ENCODE results near the gene TEDC1.

Gene TEDC1, protein sequence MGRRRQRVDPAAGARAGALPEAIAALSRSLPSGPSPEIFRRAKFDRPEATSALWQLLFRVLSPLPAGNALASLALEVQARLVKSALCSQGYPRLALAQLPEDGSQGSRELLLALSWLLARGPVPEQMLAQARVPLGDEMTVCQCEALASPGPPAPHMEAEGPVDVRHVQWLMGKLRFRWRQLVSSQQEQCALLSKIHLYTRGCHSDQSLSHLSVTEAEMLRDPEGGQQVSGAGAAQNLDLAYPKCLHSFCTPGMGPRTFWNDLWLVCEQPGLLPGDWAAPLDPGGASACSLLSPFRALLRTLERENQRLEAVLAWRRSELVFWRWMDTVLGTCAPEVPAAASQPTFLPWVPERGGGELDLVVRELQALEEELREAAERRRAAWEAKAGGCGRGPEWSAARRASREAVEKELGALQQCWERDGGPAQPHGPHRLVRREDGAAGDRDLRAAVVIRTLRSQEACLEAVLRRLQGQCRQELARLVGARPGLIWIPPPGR
- 2.0 to 13.0 (median 8.1) reads per million in 18 experiments for total RNA-seq

DNA sequence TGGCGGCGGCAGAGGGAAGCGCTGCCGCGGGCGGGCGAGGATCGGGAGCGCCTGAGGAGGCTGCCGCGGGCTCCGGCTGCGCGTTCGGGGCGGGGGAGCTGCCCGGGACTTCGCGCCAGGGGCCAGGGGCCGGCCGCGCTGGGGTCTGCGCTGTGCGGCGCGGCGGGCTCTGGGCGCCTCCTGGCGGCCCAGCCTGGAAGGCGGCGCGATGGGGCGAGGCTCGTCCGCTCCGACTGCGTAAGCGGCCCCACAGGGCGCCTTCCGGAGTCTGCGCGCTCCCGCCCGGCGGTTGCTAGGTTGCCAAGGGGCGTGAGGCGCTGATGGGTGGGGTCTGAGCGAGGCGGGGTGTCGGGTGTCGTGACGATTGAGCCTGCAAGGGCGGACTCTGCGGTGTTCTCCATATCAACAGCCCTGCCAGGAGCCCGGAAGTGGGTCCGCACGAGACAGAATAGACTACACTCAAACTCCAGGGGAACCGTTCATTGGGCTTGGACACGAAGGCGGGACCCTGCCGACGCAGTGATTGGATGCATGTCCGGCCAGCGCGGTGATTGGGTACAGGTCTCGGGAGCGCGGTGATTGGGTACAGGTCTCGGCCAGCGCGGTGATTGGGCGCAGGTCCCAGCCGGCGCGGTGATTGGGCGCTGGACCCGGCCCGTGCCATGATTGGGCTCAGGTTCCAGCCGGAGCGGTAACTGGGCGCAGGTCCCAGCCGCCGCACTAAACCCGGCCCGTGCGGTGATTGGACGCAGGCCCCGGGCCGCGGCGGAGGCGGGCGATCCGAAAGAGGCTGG lies at the start of gene TEDC1:
TSS of gene TEDC1 (plus strand) at position 675 of the 794 bp plus-strand sequence. CDS start 130 bp downstream, outside the sequence.
- peak; percentile 100 for DNase-seq

DNA sequence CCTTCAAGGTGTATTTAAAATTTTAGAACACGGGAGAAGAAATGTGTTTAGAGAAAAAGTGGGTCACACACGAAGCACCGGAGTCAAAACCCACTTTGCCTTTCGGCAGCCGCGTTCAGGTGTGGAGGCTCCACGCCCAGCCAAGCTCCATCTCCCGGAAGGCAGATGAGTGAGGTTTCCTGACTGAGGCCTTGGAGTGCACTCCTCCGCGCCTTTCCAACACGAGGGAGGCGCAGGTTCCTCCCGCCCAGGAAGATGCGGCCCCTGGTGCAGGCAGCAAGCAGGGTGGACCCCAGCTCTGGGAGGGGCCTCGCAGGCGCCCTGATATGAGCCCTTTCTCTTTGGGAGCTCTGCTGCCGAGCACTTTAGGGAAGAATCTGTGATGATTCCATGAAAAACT lies 48.9 kb upstream of the TEDC1 start:
- DNase-seq = no peak

DNA sequence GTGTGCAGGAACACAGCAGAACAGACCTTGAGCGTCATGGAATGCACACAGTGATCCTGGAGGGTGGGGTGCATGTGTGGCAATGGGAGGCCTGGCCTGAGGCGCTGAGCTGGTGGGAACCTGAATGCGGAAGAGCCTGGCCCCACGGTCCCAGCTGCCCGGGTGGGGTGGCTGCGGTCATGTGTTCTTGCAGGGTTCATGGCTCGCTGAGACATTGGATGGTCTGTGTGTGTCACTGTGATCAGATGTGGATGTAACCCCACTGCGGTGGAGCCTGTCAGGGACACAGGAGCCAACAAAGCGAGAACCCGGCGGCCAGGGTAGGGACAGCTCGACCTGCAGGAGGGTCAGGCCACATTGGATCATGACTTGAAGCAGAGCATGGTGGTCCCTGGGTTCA lies 48.2 kb upstream of the TEDC1 start:
- DNase-seq = no peak

DNA sequence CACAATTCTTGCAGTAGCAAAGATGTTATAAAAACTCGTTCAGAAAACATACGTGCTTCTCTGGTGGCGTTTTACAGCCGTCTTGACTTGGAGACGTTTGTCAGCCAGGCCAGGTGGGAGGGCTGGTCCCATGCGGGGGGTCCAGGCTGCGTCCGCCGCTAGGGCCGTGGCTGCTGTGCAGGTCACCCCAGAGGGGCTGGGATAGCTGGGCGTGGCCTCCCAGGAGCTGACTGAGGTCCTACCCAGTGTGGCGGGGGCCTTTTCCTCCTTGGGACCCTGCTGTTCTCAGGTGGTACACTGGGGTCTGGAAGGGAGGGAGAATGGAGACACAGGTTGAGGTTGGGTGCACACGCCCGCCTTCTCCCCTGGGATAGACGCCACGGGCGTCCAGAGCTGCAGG lies 46.2 kb upstream of the TEDC1 start:
- DNase-seq = no peak

DNA sequence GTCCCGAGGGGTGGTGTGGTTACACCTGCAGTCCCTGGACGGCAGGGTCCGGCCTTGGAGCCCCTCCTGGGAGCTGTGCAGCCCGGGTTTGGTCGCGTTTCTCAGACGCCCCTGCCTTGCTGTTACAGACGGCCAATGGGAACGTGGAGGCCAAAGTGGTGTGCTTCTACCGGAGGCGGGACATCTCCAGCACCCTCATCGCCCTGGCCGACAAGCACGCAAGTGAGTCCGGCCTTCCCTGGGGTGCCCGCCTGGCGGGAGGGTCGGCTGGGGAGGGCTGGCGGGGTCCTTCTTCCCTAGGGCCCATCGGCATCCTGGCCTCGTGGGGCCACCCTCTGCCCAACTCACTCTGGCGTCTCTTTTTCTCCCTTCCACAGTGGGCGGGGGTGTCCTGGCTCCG lies 45.8 kb upstream of the TEDC1 start:
- DNase-seq = no peak

DNA sequence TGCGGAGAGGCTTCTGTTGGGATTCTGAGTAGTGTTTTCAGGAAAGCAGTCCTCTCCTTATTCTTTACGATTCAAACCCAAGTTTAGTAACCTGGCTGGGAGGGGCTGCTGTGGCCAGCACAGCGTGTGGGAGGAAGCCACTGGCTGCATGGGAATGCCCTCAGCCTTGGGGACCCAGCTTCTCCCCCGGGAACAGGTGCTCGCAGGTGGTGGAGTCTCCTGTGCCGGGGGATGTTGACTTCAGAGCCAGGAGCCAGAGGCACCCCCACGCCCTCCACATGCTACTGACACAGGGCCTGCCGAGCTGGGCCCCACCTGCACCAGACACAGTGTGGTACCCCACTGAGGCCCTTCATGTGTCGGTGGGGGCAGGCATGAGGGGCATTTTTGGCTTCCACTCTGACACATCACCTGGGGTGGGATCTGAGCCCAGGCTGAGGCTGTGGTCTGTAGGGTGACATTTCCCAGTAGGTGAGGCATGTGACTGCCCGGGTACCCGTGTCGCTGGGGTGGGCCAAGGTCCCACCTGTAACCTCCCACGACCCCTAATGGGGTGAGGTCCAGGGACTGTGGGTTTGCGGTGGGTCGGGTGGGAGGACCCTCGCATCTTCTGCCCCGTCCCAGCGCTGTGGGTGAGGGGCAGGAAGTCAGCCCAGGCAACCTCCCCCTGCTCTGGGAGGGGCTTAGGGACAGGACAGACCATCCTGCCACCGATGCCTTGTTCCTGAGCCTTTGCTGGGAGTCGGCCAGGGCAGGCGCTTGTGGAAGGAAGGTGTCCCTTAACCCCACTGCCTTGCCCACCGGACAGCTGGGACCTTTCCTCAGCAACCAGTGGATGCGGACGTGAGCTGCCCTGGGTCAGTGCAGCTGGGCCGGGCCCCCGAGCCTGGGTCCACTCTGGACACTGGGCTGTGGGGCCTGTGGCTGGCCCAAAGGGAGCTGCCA lies 44.9 kb upstream of the TEDC1 start:
- no peak for DNase-seq

DNA sequence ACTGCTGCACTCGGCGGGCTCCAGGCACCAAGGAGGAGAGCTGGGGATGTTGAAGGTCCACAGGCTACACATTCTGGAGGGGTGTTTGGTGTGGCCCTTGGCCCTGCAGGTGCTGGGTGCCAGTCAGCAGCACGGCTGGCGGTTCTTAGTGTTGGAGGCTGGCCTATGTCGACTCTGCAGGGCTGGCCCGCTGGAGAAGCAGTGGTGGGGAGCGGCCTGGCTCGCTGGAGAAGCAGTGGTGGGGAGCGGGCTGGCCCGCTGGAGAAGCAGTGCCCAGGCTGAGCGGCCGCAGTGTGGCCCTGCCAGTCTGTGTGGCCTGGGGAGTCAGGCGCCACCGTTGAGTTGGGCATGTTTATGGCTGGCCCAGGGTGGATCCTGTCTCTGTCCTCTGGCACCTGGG lies 44.1 kb upstream of the TEDC1 start:
- DNase-seq = no peak

DNA sequence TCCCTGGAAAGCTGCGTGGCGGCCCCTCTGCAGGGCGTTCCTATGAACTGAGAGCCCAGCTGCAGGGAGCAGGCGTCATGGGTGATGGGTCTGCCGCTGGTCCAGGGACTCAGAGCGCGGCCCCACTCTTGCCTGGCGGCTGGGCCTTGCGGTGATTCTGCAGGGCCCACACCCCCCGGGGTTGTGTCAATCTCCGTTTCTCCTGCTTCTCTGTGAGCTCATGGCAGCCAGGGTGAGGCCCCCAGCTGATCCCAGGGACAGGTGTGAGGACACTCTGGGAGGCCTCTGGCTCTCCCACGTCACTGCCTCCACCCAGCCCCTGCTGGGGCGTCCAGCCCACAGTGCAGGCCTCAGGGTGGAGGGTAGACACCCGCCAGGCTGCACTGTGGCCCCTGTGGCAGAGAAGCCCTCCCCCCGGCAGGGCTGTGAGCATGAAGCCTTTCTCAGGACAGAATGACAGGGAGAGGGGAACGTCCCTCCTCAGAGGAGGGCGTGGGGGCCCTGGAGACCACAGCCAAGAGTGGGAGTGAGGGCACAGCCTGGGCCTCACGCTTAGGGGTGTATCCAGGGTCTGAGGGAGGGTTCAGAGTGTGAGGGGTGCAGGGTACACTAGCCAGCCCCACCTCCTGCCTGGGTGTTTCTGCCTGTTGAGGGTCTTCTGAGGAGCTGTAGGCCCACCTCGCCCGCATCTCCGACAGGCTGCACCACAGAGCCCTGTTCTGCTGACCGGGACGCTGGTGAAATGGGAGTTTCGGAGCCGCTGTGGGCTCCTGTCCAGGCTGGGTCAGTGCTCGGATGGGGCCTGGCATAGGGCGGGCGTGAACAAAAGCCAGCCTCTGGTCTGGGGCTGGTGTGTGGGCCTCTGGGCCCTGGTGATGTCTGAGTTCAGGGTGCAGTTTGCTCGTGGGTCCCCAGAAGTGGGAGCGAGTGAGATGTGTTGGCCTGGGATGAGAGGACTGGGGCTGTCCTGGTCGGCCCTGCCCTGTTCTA lies 43.1 kb upstream of the TEDC1 start:
- DNase-seq = no peak

DNA sequence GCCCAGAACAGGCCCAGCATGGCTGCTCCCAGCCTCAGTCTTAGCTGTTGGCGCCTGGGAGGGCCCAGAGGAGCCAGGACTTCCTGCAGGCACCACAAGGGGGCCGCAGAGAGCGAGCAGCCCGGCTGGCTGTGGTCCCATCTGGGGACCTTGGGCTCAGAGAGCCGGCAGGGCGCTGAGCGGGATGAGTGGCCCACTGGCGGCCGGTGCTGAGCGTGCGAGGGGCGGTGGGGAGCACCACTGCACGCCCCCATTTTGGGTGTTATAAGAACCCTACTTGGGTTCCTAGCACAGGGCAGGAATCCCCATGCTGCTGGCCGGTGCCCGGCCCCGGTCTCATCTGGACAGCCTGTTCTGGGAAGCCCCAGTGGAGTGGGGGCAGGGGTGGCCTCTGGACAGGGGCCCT lies 42.3 kb upstream of the TEDC1 start:
- DNase-seq = peak; percentile 23 to 42

DNA sequence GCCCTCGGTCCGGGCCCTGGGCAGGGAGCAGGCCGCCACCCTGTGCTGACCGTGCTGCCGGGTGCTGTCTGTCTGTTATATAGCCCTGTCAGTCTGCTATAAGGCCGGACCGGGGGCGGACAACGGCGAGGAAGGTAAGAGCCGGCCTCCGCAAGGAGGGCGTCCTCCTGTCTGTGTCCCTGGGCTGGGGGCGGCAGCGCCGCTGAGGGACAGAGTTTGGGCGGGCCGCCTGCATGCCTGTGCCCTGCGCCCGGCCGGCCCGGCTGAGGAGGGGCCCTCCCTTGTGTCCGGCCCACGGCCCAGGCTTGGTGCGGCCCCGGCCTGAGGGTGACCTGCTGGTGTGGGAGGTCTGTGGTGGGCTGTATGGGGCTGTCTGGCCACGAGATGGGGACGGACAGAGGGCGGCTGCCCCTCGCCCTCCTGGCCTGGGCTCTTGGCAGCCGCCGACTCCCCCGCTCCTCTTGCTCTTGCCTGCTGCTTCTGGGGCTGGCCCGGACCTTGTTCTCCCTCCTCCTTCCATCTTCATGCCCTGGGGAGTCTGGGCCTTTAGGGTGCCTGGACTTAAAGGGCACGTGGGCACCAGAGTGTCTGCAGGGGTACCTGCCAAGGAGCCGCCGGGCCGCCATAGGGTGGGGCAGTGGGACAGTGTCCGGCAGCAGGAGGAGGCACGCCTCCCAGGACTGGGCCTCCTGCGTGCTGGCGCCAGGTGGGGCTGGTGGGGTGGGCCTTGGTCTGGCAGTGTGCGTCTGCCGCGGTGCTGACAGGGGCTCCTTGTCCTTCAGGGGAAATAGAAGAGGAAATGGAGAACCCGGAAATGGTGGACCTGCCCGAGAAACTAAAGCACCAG lies 41.5 kb upstream of the TEDC1 start:
- no peak for DNase-seq

DNA sequence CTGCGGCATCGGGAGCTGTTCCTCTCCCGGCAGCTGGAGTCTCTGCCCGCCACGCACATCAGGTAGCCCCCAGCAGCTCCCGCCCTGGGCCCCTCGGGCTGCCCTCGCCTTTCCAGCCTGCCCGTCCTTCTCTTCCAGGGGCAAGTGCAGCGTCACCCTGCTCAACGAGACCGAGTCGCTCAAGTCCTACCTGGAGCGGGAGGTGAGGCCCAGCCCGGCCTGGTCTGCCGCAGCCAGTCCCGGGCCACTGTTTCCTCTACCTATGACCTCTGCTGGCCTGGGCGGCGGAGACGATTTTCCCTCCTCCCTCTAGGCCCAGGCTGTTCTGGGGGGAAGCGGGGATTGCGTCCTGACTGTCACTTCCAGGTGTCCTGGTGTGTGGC lies 40.9 kb upstream of the TEDC1 start:
- no peak for DNase-seq

DNA sequence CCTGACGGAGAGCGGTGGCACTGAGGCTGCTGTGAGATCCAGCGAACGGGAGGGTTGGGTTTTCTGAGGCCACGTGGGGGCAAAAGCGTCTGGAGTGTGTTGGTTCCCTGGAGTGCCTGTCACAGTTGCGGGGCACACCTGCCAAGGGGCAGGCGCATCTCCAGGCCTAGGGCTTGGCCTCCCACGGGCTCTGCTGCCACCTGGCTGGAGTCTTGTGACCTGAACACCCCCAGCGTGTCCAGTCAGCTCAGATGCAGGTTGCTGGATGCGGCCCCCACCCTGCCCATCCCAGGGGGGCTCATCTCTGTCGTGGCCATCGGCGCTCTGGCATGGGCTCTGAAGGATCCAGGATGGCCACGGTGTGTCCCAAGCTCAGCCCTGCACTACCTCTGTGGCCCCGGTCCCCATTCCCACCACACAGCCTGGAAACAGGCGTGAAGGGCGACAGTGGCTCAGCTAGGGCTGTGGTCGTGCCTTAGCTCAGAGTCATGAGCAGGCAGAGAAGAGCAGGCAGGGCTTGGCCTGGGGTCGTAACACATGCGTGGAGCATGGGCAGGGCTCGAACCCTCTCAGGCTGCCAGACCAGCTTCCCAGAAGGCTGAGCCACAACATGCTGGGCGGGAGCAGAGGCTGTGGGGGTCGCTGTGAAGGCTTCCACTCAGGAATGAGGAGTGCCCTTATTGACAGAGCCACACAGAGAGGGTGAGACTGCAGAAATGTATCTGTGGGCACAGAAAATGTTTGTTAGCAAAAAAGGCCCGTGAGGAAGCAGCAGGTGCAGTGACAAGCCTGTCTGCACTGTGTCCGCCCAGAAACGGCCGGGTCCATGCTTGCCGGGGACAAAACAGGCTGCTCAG lies 40.0 kb upstream of the TEDC1 start:
- no peak for DNase-seq

DNA sequence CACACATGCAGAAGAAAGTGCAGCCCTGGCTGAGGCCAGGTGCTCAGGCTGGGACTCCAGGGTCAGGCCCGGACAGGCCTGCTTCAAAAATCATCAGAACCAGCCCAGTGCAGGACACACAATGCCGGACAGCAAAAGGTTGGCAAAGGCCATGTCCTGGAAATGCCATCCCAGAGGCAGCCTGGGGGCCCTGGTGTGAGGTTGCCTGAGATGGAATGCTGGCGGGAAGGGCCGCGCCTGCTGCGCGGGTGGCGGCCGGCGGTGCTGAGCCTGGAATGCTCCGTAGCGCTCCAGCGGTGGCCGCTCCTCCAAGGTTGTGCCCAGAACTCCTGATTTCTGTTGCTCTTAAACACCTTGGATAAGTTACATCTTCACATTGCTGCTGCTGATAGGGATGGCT lies 38.1 kb upstream of the TEDC1 start:
- DNase-seq = no peak

DNA sequence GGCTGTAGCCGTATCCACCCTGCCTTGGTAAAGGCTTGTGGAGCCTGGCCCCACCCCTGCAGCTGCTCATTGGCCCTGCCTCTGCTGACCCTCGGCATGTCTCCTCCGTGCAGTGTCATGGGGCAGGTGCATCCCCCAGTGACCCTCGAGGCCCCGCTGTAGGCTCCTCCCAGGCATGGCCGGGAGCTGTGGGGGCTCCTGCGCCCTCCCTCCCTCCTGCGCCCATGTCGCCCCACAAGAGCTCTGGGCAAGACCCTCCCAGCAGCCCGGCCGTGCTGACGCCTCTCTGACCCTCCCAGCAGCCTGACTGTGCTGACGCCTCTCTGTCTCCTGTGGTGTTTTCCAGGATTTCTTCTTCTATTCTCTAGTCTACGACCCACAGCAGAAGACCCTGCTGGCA lies 37.2 kb upstream of the TEDC1 start:
- no peak for DNase-seq

DNA sequence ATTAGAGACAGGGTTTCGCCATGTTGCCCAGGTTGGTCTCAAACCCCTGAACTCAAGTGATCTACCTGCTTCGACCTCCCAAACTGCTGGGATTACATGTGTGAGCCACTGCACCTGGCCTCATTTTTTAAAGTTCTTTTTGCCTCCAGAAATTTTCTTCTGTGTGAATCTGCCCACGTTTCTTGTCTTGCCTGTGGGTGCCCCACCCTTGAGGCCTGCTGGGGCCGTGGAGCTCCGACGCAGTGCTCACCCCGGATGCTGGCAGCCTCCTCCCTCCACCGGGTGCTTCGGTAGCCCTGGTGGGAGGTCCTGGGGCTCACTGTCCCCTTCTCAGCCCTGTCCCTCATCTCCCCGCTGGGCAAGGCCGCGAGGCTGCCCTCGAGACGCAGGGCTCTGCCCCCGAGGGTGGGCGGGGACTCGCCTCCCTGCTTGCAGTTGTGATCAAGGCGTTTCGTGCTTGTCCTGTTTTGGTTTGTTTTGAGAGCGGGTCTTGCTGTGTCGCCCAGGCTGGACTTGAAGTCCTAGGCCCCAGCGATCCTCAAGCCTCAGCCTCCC lies 35.9 kb upstream of the TEDC1 start:
- DNase-seq = no peak

DNA sequence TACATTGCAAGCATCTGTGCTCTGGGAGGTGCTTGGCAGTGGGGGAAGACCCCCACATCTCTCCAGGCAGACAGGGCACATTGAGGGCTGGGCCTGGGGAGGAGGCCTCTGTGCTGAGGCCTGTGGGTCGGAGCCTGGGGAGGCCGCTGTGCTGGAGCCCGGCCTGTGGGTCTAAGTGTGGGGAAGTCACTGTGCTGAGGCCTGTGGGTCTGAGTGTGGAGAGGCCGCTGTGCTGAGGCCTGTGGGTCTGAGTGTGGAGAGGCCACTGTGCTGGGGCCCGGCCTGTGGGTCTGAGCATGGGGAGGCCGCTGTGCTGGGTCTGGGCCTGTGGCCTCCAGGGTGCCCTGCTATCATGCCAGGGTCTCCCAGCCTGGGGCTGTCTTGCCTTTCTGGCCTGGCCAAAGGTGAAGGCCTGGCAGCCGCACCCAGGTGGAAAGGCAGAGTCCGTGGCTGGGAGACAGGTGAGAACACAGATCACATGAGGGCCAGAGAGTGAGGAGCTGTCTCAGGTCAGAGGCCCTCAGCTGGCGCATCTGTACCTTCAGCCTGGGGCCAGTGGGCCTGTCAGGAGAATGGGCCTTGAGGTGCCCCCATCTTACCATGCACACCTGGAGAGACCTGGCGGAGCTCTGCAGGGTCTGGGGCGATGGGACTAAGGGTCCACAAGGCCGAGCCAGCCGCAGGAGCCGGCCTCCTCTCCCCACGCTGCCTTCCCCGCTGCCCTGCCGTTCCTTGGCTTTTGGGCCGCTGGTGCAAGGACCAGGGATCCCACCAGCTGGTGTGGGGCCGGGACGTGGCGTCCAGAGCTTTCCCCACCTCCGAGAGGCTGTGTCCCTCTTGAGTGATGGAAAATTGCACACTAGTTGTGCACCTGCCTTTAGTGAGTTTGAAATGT lies 35.0 kb upstream of the TEDC1 start:
- no peak for DNase-seq

DNA sequence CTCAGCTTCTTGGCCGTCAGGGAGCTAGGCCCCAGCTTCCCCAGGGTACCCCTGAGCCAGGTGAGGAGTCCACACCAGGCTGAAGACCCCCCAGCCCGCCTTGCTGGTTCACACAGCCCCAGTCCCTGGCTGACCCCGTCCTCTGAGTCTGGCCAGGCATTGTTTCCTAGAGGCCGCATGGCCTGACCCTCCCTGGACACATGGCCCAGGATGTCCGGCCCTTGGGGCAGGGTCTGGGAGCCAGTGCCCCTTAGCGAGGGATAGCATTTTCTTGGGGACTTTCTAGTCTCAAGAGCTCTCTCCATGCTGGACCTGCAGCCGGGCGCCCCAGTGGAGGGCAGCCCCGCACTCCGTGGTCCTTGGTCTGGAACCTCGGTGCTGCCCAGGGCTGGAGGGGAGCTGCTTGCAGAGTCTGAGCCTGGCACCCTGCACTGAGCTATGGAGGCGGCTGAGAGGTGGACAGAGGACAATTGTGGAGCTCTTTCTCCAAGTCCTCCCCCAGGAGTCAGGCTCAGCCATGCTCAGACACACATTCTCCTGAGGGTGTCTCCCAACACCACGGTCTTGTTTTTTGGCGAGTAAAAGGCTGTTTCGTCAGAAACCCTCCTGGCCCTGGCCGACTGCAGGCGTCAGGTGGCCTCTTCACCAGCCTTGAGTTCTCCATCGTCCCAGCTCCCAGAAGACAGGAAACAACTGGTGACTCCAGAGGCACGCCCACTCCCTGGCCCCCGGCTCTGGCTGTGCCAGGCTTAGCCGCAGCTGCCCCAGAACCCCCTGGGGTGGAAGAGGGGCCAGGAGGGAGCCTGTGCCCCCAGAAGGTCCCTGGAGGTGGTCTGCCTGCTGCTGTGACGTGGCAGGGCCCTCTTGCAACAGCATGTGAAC lies 34.1 kb upstream of the TEDC1 start:
- DNase-seq = no peak

Data from inflammatory macrophage (primary cell).